ENCODE measurements around the gene PLCL2. TPM values are rescaled to one million over a fixed set of nuclear protein-coding genes. Genes with fewer than 3 reads are reported as not detected.

PLCL2 gene
- total and polyA plus RNA-seq, 10 of the 15 experiments (the other 5 are each of a cell fraction or from before 2014, with no cell fraction given), result 7.5 to 37.3 (median 21.7) TPM

DNA sequence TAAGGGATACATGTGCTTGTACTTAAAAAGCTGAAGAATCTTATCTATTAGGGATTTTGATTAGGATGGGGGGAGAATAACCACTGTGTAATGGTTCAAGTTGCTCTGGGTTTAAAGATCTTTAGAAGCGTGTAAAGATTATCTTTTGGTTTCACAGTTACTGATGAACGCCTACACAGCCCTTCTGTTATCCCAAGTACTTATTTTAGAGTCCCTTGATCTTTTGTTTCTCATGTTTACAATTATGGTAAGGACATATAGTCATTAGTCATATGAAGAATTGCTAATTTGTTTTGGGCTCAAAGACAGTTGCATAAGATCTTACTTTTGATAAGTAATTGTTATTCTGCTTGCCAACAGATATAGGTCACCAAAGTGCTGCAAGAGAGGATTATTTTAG, 160.1 kb downstream of the PLCL2 start (continued):
- TF ChIP-seq ESRRA (IDR thresholded peaks at IDR 0.05; ENCODE audit: low read length) (no peak), TARDBP (IDR thresholded peaks at IDR 0.05; ENCODE audit: borderline replicate concordance) (no peak), NR2F1 (conservative IDR thresholded peaks at IDR 0.05) (peak; percentile 80), CREB1 (IDR thresholded peaks at IDR 0.05; ENCODE audit: low read depth) (0 out of 2 replicates have a peak, but pooled peaks have one; percentile 39), BRCA1 (IDR thresholded peaks at IDR 0.05; ENCODE audit: low read depth, low read length) (no peak), POU2F2 (IDR thresholded peaks at IDR 0.05; ENCODE audit: borderline replicate concordance, low read depth, low read length) (no peak), IRF4 (IDR thresholded peaks at IDR 0.05; ENCODE audit: low read depth, low read length) (peak; percentile 93), DPF2 (IDR thresholded peaks at IDR 0.05) (peak; percentile 98), NRF1 (conservative IDR thresholded peaks at IDR 0.05; ENCODE audit: low read depth, low read length) (no peak), CREM (IDR thresholded peaks at IDR 0.05; ENCODE audit: low read depth) (peak; percentile 82), SMAD1 (IDR thresholded peaks at IDR 0.05; ENCODE audit: low read depth, partially characterized antibody) (no peak), POLR2AphosphoS2 (IDR thresholded peaks at IDR 0.05; ENCODE audit: low read depth, low read length) (no peak), TBL1XR1 (IDR thresholded peaks at IDR 0.05; ENCODE audit: low read depth, low read length) (peak; percentile 95)
- TF ChIP-seq, protein P1, sequence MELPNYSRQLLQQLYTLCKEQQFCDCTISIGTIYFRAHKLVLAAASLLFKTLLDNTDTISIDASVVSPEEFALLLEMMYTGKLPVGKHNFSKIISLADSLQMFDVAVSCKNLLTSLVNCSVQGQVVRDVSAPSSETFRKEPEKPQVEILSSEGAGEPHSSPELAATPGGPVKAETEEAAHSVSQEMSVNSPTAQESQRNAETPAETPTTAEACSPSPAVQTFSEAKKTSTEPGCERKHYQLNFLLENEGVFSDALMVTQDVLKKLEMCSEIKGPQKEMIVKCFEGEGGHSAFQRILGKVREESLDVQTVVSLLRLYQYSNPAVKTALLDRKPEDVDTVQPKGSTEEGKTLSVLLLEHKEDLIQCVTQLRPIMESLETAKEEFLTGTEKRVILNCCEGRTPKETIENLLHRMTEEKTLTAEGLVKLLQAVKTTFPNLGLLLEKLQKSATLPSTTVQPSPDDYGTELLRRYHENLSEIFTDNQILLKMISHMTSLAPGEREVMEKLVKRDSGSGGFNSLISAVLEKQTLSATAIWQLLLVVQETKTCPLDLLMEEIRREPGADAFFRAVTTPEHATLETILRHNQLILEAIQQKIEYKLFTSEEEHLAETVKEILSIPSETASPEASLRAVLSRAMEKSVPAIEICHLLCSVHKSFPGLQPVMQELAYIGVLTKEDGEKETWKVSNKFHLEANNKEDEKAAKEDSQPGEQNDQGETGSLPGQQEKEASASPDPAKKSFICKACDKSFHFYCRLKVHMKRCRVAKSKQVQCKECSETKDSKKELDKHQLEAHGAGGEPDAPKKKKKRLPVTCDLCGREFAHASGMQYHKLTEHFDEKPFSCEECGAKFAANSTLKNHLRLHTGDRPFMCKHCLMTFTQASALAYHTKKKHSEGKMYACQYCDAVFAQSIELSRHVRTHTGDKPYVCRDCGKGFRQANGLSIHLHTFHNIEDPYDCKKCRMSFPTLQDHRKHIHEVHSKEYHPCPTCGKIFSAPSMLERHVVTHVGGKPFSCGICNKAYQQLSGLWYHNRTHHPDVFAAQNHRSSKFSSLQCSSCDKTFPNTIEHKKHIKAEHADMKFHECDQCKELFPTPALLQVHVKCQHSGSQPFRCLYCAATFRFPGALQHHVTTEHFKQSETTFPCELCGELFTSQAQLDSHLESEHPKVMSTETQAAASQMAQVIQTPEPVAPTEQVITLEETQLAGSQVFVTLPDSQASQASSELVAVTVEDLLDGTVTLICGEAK (IDR thresholded peaks at IDR 0.05; ENCODE audit: borderline replicate concordance), result no peak
- TF ChIP-seq, protein P2, sequence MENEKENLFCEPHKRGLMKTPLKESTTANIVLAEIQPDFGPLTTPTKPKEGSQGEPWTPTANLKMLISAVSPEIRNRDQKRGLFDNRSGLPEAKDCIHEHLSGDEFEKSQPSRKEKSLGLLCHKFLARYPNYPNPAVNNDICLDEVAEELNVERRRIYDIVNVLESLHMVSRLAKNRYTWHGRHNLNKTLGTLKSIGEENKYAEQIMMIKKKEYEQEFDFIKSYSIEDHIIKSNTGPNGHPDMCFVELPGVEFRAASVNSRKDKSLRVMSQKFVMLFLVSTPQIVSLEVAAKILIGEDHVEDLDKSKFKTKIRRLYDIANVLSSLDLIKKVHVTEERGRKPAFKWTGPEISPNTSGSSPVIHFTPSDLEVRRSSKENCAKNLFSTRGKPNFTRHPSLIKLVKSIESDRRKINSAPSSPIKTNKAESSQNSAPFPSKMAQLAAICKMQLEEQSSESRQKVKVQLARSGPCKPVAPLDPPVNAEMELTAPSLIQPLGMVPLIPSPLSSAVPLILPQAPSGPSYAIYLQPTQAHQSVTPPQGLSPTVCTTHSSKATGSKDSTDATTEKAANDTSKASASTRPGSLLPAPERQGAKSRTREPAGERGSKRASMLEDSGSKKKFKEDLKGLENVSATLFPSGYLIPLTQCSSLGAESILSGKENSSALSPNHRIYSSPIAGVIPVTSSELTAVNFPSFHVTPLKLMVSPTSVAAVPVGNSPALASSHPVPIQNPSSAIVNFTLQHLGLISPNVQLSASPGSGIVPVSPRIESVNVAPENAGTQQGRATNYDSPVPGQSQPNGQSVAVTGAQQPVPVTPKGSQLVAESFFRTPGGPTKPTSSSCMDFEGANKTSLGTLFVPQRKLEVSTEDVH (IDR thresholded peaks at IDR 0.05; ENCODE audit: low read depth, partially characterized antibody), result no peak
- TF ChIP-seq, protein P3, sequence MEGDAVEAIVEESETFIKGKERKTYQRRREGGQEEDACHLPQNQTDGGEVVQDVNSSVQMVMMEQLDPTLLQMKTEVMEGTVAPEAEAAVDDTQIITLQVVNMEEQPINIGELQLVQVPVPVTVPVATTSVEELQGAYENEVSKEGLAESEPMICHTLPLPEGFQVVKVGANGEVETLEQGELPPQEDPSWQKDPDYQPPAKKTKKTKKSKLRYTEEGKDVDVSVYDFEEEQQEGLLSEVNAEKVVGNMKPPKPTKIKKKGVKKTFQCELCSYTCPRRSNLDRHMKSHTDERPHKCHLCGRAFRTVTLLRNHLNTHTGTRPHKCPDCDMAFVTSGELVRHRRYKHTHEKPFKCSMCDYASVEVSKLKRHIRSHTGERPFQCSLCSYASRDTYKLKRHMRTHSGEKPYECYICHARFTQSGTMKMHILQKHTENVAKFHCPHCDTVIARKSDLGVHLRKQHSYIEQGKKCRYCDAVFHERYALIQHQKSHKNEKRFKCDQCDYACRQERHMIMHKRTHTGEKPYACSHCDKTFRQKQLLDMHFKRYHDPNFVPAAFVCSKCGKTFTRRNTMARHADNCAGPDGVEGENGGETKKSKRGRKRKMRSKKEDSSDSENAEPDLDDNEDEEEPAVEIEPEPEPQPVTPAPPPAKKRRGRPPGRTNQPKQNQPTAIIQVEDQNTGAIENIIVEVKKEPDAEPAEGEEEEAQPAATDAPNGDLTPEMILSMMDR (IDR thresholded peaks at IDR 0.05 in 2 of 3, conservative IDR thresholded peaks at IDR 0.05 in 1 of 3; ENCODE audit: control insufficient read depth in 2 of 3, extremely low read depth in 1 of 3, insufficient read depth in 1 of 3, low read depth in 3 of 3, low read length in 3 of 3), result no peak
- TF ChIP-seq, protein P4, sequence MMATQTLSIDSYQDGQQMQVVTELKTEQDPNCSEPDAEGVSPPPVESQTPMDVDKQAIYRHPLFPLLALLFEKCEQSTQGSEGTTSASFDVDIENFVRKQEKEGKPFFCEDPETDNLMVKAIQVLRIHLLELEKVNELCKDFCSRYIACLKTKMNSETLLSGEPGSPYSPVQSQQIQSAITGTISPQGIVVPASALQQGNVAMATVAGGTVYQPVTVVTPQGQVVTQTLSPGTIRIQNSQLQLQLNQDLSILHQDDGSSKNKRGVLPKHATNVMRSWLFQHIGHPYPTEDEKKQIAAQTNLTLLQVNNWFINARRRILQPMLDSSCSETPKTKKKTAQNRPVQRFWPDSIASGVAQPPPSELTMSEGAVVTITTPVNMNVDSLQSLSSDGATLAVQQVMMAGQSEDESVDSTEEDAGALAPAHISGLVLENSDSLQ (IDR thresholded peaks at IDR 0.05), result peak; percentile 50

Data from GM12878 (cell line).